ENCODE results near the gene SRSF9. TPM values are rescaled to one million over a fixed set of nuclear protein-coding genes. Genes with fewer than 3 reads are reported as not detected.
"Not testable (repeated sequence)": the region's sequence is repeated elsewhere in the genome, so short reads cannot be mapped to it uniquely, and the experiment has no call there.

The SRSF9 gene
- total RNA-seq, 1 experiment from 2014 or later, result 231 TPM

- no peaks in the 10 kb centered on the region for H3K9me2 ChIP-seq (ENCODE audit: insufficient read depth)
- no peaks in the 10 kb centered on the region for H3K27me3 ChIP-seq (ENCODE audit: insufficient read depth, low read depth)
- no peak overlapping the region for H3K27ac ChIP-seq
- H3K4me1 ChIP-seq (replicated peaks; ENCODE audit: insufficient read depth), result no peaks in the 10 kb centered on the region
- intact Hi-C loops (cut with micrococcal nuclease; ENCODE audit: unreplicated experiment), result no loop called here
- no peaks in the 10 kb centered on the region for H3K9me3 ChIP-seq (ENCODE audit: insufficient read depth, low read depth)
- H3K4me2 ChIP-seq, result no peak overlapping the region
- no peak for DNase-seq
- TF ChIP-seq EZH2 (IDR thresholded peaks at IDR 0.05; ENCODE audit: low read depth), result no peak
- no peak for TF ChIP-seq CTCF (conservative IDR thresholded peaks at IDR 0.05)
- no peak overlapping the region for H2AFZ ChIP-seq
- H3K36me3 ChIP-seq (ENCODE audit: low read depth), result no peaks in the 10 kb centered on the region; the same call in 1 of the 2 replicates
- H3K4me3 ChIP-seq, result no peak overlapping the region
- H3K79me2 ChIP-seq (ENCODE audit: low read depth), result no peaks in the 10 kb centered on the region
- ChIA-PET CTCF (no interaction called here), POLR2A (ENCODE audit: unreplicated experiment) (no interaction called here)
- no peaks in the 10 kb centered on the region; the same call in 1 of the 2 replicates for H3F3A ChIP-seq (ENCODE audit: insufficient read depth, low read depth)
- no TSS peak for BruUV-seq (replicated peaks)
- no peaks in the 10 kb centered on the region for H4K20me1 ChIP-seq (ENCODE audit: insufficient read depth)
Measured at GRCh38 chr12:120488057-120488640, 18.6 kb upstream of the SRSF9 start.

- POLR2A ChIA-PET (ENCODE audit: unreplicated experiment); H3K27ac ChIP-seq; DNase-seq; H4K20me1 ChIP-seq (ENCODE audit: insufficient read depth); H3K4me3 ChIP-seq; H3K9me3 ChIP-seq (ENCODE audit: insufficient read depth, low read depth); H3K4me2 ChIP-seq; H3K36me3 ChIP-seq (ENCODE audit: low read depth); H3K9me2 ChIP-seq (ENCODE audit: insufficient read depth); H3K4me1 ChIP-seq (replicated peaks; ENCODE audit: insufficient read depth); H3F3A ChIP-seq (ENCODE audit: insufficient read depth, low read depth); H3K79me2 ChIP-seq (ENCODE audit: low read depth); H2AFZ ChIP-seq; intact Hi-C loops (cut with micrococcal nuclease; ENCODE audit: unreplicated experiment); BruUV-seq (replicated peaks); CTCF ChIA-PET; H3K27me3 ChIP-seq (ENCODE audit: insufficient read depth, low read depth): not testable (repeated sequence)
Measured at GRCh38 chr12:120487552-120487951, 18.0 kb upstream of the SRSF9 start.

GRCh38 chr12:120485961-120486881 lies 16.7 kb upstream of the SRSF9 start:
- TF ChIP-seq CTCF (conservative IDR thresholded peaks at IDR 0.05), result no peak
- TF ChIP-seq EZH2 (IDR thresholded peaks at IDR 0.05; ENCODE audit: low read depth), result no peak
- no peak for DNase-seq
- no peak overlapping the region for H3K4me2 ChIP-seq
- no peaks in the 10 kb centered on the region; the same call in 1 of the 2 replicates for H3F3A ChIP-seq (ENCODE audit: insufficient read depth, low read depth)
- ChIA-PET POLR2A (ENCODE audit: unreplicated experiment) (no interaction called here), CTCF (no interaction called here)
- no TSS peak for BruUV-seq (replicated peaks)
- no peak overlapping the region for H3K27ac ChIP-seq
- H3K27me3 ChIP-seq (ENCODE audit: insufficient read depth, low read depth), result no peaks in the 10 kb centered on the region
- H3K36me3 ChIP-seq (ENCODE audit: low read depth), result no peaks in the 10 kb centered on the region; the same call in 1 of the 2 replicates
- H3K9me2 ChIP-seq (ENCODE audit: insufficient read depth), result no peaks in the 10 kb centered on the region
- no peaks in the 10 kb centered on the region for H3K4me1 ChIP-seq (replicated peaks; ENCODE audit: insufficient read depth)
- no peak overlapping the region for H2AFZ ChIP-seq
- no peaks in the 10 kb centered on the region for H4K20me1 ChIP-seq (ENCODE audit: insufficient read depth)
- no peak overlapping the region for H3K4me3 ChIP-seq
- intact Hi-C loops (cut with micrococcal nuclease; ENCODE audit: unreplicated experiment), result no loop called here
- no peaks in the 10 kb centered on the region for H3K9me3 ChIP-seq (ENCODE audit: insufficient read depth, low read depth)
- no peaks in the 10 kb centered on the region for H3K79me2 ChIP-seq (ENCODE audit: low read depth)

All from PC-9 (cell line).